Activated gamma-delta T cell treated with Interleukin-2 at 50 U/mL for 16 hours (primary cell): Measurements from ENCODE around the gene TBC1D1.
A peak's percentile ranks its signal among the peaks of the same experiment; 100 is the strongest.
"Not testable (repeated sequence)": the region's sequence is repeated elsewhere in the genome, so short reads cannot be mapped to it uniquely, and the experiment has no call there.

Source experiments
- DNase-seq: peaks from one replicate; pipeline ENCODE4 v3.0.0-alpha.2; 2020

TBC1D1 gene

GRCh38 chr4:38020386-38020785 is 129.5 kb downstream of the TBC1D1 start:
- DNase-seq, result no peak

GRCh38 chr4:38020961-38021360 is 130.1 kb downstream of the TBC1D1 start:
- DNase-seq, result not testable (repeated sequence)

- no peak for DNase-seq
Observed at GRCh38 chr4:38021751-38022150, 130.9 kb downstream of the TBC1D1 start.

- DNase-seq, result no peak
Observed at GRCh38 chr4:38023347-38024205, 132.7 kb downstream of the TBC1D1 start.

GRCh38 chr4:38024206-38024509 is 133.3 kb downstream of the TBC1D1 start:
- no peak for DNase-seq

GRCh38 chr4:38025665-38026064 is 134.8 kb downstream of the TBC1D1 start:
- DNase-seq, result no peak

- no peak for DNase-seq
Observed at GRCh38 chr4:38026158-38026740, 135.4 kb downstream of the TBC1D1 start.

GRCh38 chr4:38030023-38030422 is 139.1 kb downstream of the TBC1D1 start:
- no peak for DNase-seq

GRCh38 chr4:38034986-38035882 is 144.3 kb downstream of the TBC1D1 start:
- peak; percentile 32 for DNase-seq

GRCh38 chr4:38036548-38036947 is 145.7 kb downstream of the TBC1D1 start:
- no peak for DNase-seq

- DNase-seq, result no peak
Observed at GRCh38 chr4:38037612-38038011, 146.7 kb downstream of the TBC1D1 start.

GRCh38 chr4:38040619-38041018 is 149.7 kb downstream of the TBC1D1 start:
- DNase-seq, result no peak

- no peak for DNase-seq
Observed at GRCh38 chr4:38044060-38044459, 153.2 kb downstream of the TBC1D1 start.

- no peak for DNase-seq
Observed at GRCh38 chr4:38045289-38045988, 154.6 kb downstream of the TBC1D1 start.

- DNase-seq, result no peak
Observed at GRCh38 chr4:38046727-38047489, 156.0 kb downstream of the TBC1D1 start.

- DNase-seq, result no peak
Observed at GRCh38 chr4:38049545-38050170, 158.8 kb downstream of the TBC1D1 start.

- no peak for DNase-seq
Observed at GRCh38 chr4:38050560-38051350, 159.9 kb downstream of the TBC1D1 start.

- DNase-seq, result no peak
Observed at GRCh38 chr4:38055566-38055965, 164.7 kb downstream of the TBC1D1 start.

- DNase-seq, result no peak
Observed at GRCh38 chr4:38056011-38056685, 165.3 kb downstream of the TBC1D1 start.

GRCh38 chr4:38058151-38058550 is 167.3 kb downstream of the TBC1D1 start:
- no peak for DNase-seq
